Heart left ventricle (tissue), 16 donors: ENCODE data around the gene CEBPA. TPM values are rescaled to one million over a fixed set of nuclear protein-coding genes. Genes with fewer than 3 reads are reported as not detected.

Experiments
- ATAC-seq, 4 donors: fragments of 200-7000 bp; cut with Tn5 transposase; one replicate each; pipeline ENCODE4 v1.9.1; 2020 to 2022; ENCODE audit warnings: moderate library complexity in 4 of 4, mild to moderate bottlenecking in 3 of 4, moderate number of reproducible peaks in 1 of 4
- DNase-seq, 5 donors: peaks; one replicate each; pipeline ENCODE4 v3.0.0-alpha.2; 2020
- H3K27ac ChIP-seq, 12 donors: fragments of 200-600 bp; sonication (generic) in 4 of 12; one replicate each; pipeline versions ENCODE4 v1.5.0 to v1.8.0; 2016 to 2022; ENCODE audit warnings: mild to moderate bottlenecking in 2 of 12
- H3K27me3 ChIP-seq, 9 donors: fragments of 200-600 bp; sonication (generic) in 2 of 9; one replicate each; pipeline versions ENCODE4 v1.5.1 to v1.8.0; 2016 to 2022; ENCODE audit warnings: mild to moderate bottlenecking in 3 of 9
- H3K36me3 ChIP-seq, 9 donors: fragments of 200-600 bp; sonication (generic) in 2 of 9; one replicate each; pipeline versions ENCODE4 v1.5.0 to v1.8.0; 2018 to 2022; ENCODE audit warnings: mild to moderate bottlenecking in 2 of 9
- H3K4me1 ChIP-seq, 12 donors: fragments of 200-600 bp; sonication (generic) in 4 of 12; one replicate each; pipeline versions ENCODE4 v1.5.0 to v1.8.0; 2016 to 2022; ENCODE audit warnings: mild to moderate bottlenecking in 3 of 12
- H3K4me3 ChIP-seq, 12 donors: fragments of 200-600 bp; sonication (generic) in 4 of 12; one replicate each; pipeline versions ENCODE4 v1.5.0 to v1.8.0; 2017 to 2022; ENCODE audit warnings: mild to moderate bottlenecking in 9 of 12, moderate library complexity in 4 of 12
- H3K9me3 ChIP-seq, 12 donors: fragments of 200-600 bp; sonication (generic) in 4 of 12; one replicate each; pipeline versions ENCODE4 v1.5.0 to v1.8.0; 2016 to 2022; ENCODE audit warnings: mild to moderate bottlenecking in 1 of 12
- CTCF ChIP-seq, 12 donors: fragments of 200-600 bp; sonication (generic) in 4 of 12; IDR thresholded peaks; one replicate each; pipeline versions ENCODE4 v1.5.0 to v1.8.0; 2018 to 2022; ENCODE audit warnings: antibody characterized with exemption in 12 of 12, mild to moderate bottlenecking in 5 of 12
- POLR2A ChIP-seq, 2 donors: fragments of 450-650 bp; IDR thresholded peaks; one replicate each; pipeline ENCODE4 v1.6.1; 2017; ENCODE audit warnings: antibody characterized with exemption in 2 of 2, mild to moderate bottlenecking in 2 of 2, moderate library complexity in 2 of 2
- WGBS, 4 donors: extraction: QIAGEN DNeasy Blood & Tissue Kit in 2 of 4; methylation state at CpG; one replicate each; pipeline versions ENCODE4 v1.1.5 to v1.1.7; 2013 to 2018; 5-methylcytosine and 5-hydroxymethylcytosine counted together
- intact Hi-C, 10 donors: fragments of 100-400 bp; cut with DNase I; formaldehyde crosslinking; loops; one replicate each; pipeline versions ENCODE4 v1.11.1 to v1.14.2; 2022
- polyA plus RNA-seq, 2 donors: library from polyadenylated mRNA; stranded (reverse); fragments of 200-250 nt; gene quantifications; one replicate each; pipeline ENCODE4 v1.2.3, GENCODE V29; 2013
- total RNA-seq, 9 donors: library from RNA; depleted of rRNA in 2 of 9; stranded (reverse); fragments of >200 nt in 2 of 9; fragmentation: NEBNext Ultra II Directional in 3 of 9; extraction: Animal tissue kit (Norgen Biotek cat#: 25700) in 3 of 9; gene quantifications; one replicate each; pipeline versions ENCODE4 v1.1.0 to v1.2.4, GENCODE V29; 2016 to 2023
- donor health status: ischemic (EF 13 %, LVEDD 7.1; RV severe dilation, severe dysfunction).
- donor health status: healthy with polysubstance abuse.
- donor health status: DM: no; HTN: yes; CAD: no.
- donor health status: DM: no; HTN: no; CAD: no.
- donor health status: ischemic (EF 25% LVEDD 6.9; RV normal size, moderate dysfunction).
- donor health status: ischemic (EF 25% LVEDD 5.7; RV mildly dilated, moderate dysfunction).
- donor health status: healthy.
- donor health status: DM: yes; HTN: yes; CAD: no.
- donor health status: ischemic (EF 35%, LVEDD 5.7; RV mildly dilated, moderate dysfunction).
- donor health status: nonischemic (EF 11% LVEDD 7.7; RV severe dilation, severe dysfunction).
- donor health status: DM: yes; HTN: yes; CAD: no.
- donor health status: PGD.
- donor health status: ischemic (EF 29% LVEDD 5.4; RV normal size, mild dysfunction).
- donor health status: nonischemic (EF 23%, LVEDD 6.1; RV moderate dilation, normal function).

The CEBPA gene
- total and polyA plus RNA-seq, 11 donors = 0.69 to 40.1 (median 2.5) TPM

- ATAC-seq = no peak
- Histone ChIP-seq H3K36me3 (no peaks in the 10 kb centered on the region), H3K27ac (no peak overlapping the region), H3K9me3 (peaks cover 0 to 3% (median 0%) of the 10 kb centered on the region in 12 donors), H3K27me3 (peaks cover 0 to 39% (median 8%) of the 10 kb centered on the region in 9 donors), H3K4me1 (peaks cover 0 to 6% (median 0%) of the 10 kb centered on the region in 12 donors), H3K4me3 (no peak overlapping the region)
- TF ChIP-seq POLR2A (IDR thresholded peaks at IDR 0.05) (no peak), CTCF (IDR thresholded peaks at IDR 0.05) (no peak)
- intact Hi-C loops = no loop called here
- 83 to 92% (median 88%) methylated on average over 3 to 4 of the region's 4 CpGs for WGBS, 4 donors
- peak in 1 of 5 donors; percentile 22 for DNase-seq
These were observed 49.8 kb downstream of the CEBPA start for GRCh38 chr19:33252418-33252962.

- DNase-seq = peak in 2 of 5 donors; percentile 8 to 32
- H3K4me3 ChIP-seq = no peak overlapping the region
These were observed 50.7 kb downstream of the CEBPA start for GRCh38 chr19:33251526-33252090.

GRCh38 chr19:33251076-33251475 lies 51.3 kb downstream of the CEBPA start:
- no peak for TF ChIP-seq CTCF (IDR thresholded peaks at IDR 0.05)
- no peak for TF ChIP-seq POLR2A (IDR thresholded peaks at IDR 0.05)
- intact Hi-C loops = no loop called here
- peaks cover 0 to 6% (median 0%) of the 10 kb centered on the region in 12 donors for H3K4me1 ChIP-seq
- no peak overlapping the region for H3K4me3 ChIP-seq
- 41 to 58% (median 54%) methylated on average over 8 to 12 of the region's 12 CpGs for WGBS, 4 donors
- no peak overlapping the region for H3K27ac ChIP-seq
- no peaks in the 10 kb centered on the region for H3K36me3 ChIP-seq
- DNase-seq (peak in 2 of 5 donors; percentile 7 to 58), ATAC-seq (no peak)
- H3K27me3 ChIP-seq = peaks cover 0 to 39% (median 8%) of the 10 kb centered on the region in 9 donors
- peaks cover 0 to 2% (median under 1%) of the 10 kb centered on the region in 12 donors for H3K9me3 ChIP-seq

More at GRCh38 chr19:33251526-33252090, 50.7 kb downstream of the CEBPA start:
- Histone ChIP-seq H3K4me1 (peaks cover 0 to 6% (median 0%) of the 10 kb centered on the region in 12 donors), H3K36me3 (no peaks in the 10 kb centered on the region), H3K9me3 (no peaks in the 10 kb centered on the region), H3K27me3 (peaks cover 0 to 39% (median 8%) of the 10 kb centered on the region in 9 donors), H3K27ac (no peak overlapping the region)
- no peak for ATAC-seq
- no peak for TF ChIP-seq POLR2A (IDR thresholded peaks at IDR 0.05)
- no peak for TF ChIP-seq CTCF (IDR thresholded peaks at IDR 0.05)
- 61 to 67% (median 63%) methylated on average over 17 of the region's 17 CpGs for WGBS, 4 donors
- intact Hi-C loops = no loop called here

- Histone ChIP-seq H3K4me1 (peaks cover 0 to 6% (median 0%) of the 10 kb centered on the region in 12 donors), H3K9me3 (peaks cover 0 to 8% (median 5%) of the 10 kb centered on the region in 12 donors), H3K27ac (no peak overlapping the region), H3K4me3 (no peak overlapping the region), H3K27me3 (peaks cover 0 to 39% (median 8%) of the 10 kb centered on the region in 9 donors), H3K36me3 (no peaks in the 10 kb centered on the region)
- TF ChIP-seq CTCF (IDR thresholded peaks at IDR 0.05) (no peak), POLR2A (IDR thresholded peaks at IDR 0.05) (no peak)
- 93 to 100% (median 95%) methylated on average over 1 of the region's 1 CpG for WGBS, 4 donors
- ATAC-seq (no peak), DNase-seq (peak in 1 of 5 donors; percentile 2)
- intact Hi-C loops = no loop called here
These were observed 51.8 kb downstream of the CEBPA start for GRCh38 chr19:33250500-33250899.

Other genes starting within 250 kb of the CEBPA start
- 1 to 10 TPM in 7 of 9 donors, under 1 TPM in 2; 0.35 to 3.7 (median 1.9) TPM for gene RHPN2, start 237.6 kb downstream of the CEBPA start, total RNA-seq
- 1 to 10 TPM in 1 of 2 donors, under 1 TPM in 1; 0.72 to 1.1 TPM for gene RHPN2, start 237.6 kb downstream of the CEBPA start, polyA plus RNA-seq
- gene GPATCH1, start 221.4 kb downstream of the CEBPA start, total RNA-seq = 1 to 10 TPM; 3.4 to 6.7 (median 6.4) TPM
- gene GPATCH1, start 221.4 kb downstream of the CEBPA start, polyA plus RNA-seq = 1 to 10 TPM; 3.3 to 3.5 TPM
- gene WDR88, start 170.4 kb downstream of the CEBPA start, total RNA-seq = under 1 TPM in 1 of 9 donors, not detected in 8; 0.16 TPM
- not detected for gene WDR88, start 170.4 kb downstream of the CEBPA start, polyA plus RNA-seq
- 10 to 100 TPM; 16.0 to 31.7 (median 18.7) TPM for gene LRP3, start 108.2 kb downstream of the CEBPA start, total RNA-seq
- gene LRP3, start 108.2 kb downstream of the CEBPA start, polyA plus RNA-seq = 10 to 100 TPM in 1 of 2 donors, 1 to 10 TPM in 1; 8.2 to 15.8 TPM
- gene SLC7A10, start 76.7 kb downstream of the CEBPA start, total RNA-seq = 1 to 10 TPM in 1 of 9 donors, under 1 TPM in 3, not detected in 5; 0.23 to 2.3 (median 0.41) TPM
- under 1 TPM; 0.11 to 0.35 TPM for gene SLC7A10, start 76.7 kb downstream of the CEBPA start, polyA plus RNA-seq
- gene CEBPG, start 71.2 kb upstream of the CEBPA start, total RNA-seq = 10 to 100 TPM; 11.8 to 18.3 (median 14.7) TPM
- gene CEBPG, start 71.2 kb upstream of the CEBPA start, polyA plus RNA-seq = 10 to 100 TPM; 12.4 to 30.7 TPM
- gene PEPD, start 219.3 kb upstream of the CEBPA start, total RNA-seq = 10 to 100 TPM; 24.1 to 45.7 (median 29.9) TPM
- 10 to 100 TPM; 19.4 to 43.7 TPM for gene PEPD, start 219.3 kb upstream of the CEBPA start, polyA plus RNA-seq